ENCODE data around the gene OR7G1. TPM values are rescaled to one million over a fixed set of nuclear protein-coding genes. Genes with fewer than 3 reads are reported as not detected.
A peak's percentile ranks its signal among the peaks of the same experiment; 100 is the strongest.
"Not testable (repeated sequence)": the region's sequence is repeated elsewhere in the genome, so short reads cannot be mapped to it uniquely, and the experiment has no call there.

OR7G1 gene
- total RNA-seq, 1 donor from 2014 or later: not detected

- DNase-seq (ENCODE audit: low read depth): no peak
These were observed 36.9 kb downstream of the OR7G1 start for GRCh38 chr19:9078651-9079050.

GRCh38 chr19:9076901-9077300, 38.7 kb downstream of the OR7G1 start:
- no peak for DNase-seq (ENCODE audit: low read depth)

GRCh38 chr19:9075064-9075949, 40.3 kb downstream of the OR7G1 start:
- DNase-seq (ENCODE audit: low read depth): peak; percentile 75

- DNase-seq (ENCODE audit: low read depth): no peak
These were observed 41.8 kb downstream of the OR7G1 start for GRCh38 chr19:9073806-9074205.

GRCh38 chr19:9071720-9072119, 43.8 kb downstream of the OR7G1 start:
- DNase-seq (ENCODE audit: low read depth): not testable (repeated sequence)

- no peak for DNase-seq (ENCODE audit: low read depth)
These were observed 45.5 kb downstream of the OR7G1 start for GRCh38 chr19:9070066-9070465.

GRCh38 chr19:9065457-9066014, 50.0 kb downstream of the OR7G1 start:
- DNase-seq (ENCODE audit: low read depth): no peak

Other genes starting within 250 kb of the OR7G1 start
- not detected in 2 replicates for gene MUC16, start 105.4 kb downstream of the OR7G1 start, total RNA-seq
- not detected in 2 replicates for gene OR1M1, start 28.7 kb downstream of the OR7G1 start, total RNA-seq
- gene OR7G2, start 8.3 kb downstream of the OR7G1 start, total RNA-seq: not detected in 2 replicates
- gene OR7G3, start 11.2 kb upstream of the OR7G1 start, total RNA-seq: not detected in 2 replicates
- gene ZNF317, start 24.6 kb upstream of the OR7G1 start, total RNA-seq: 24.7 and 26.0 TPM in 2 replicates
- 0.21 TPM in 1 of 2 replicates, not detected in the other for gene OR7D2, start 63.2 kb upstream of the OR7G1 start, total RNA-seq
- gene OR7D4, start 103.8 kb upstream of the OR7G1 start, total RNA-seq: not detected in 2 replicates
- not detected in 2 replicates for gene OR7E24, start 135.2 kb upstream of the OR7G1 start, total RNA-seq
- 17.1 and 18.5 TPM in 2 replicates for gene ZNF699, start 194.1 kb upstream of the OR7G1 start, total RNA-seq
- gene ZNF559, start 208.4 kb upstream of the OR7G1 start, total RNA-seq: 4.4 and 8.1 TPM in 2 replicates
- gene ZNF177, start 247.2 kb upstream of the OR7G1 start, total RNA-seq: 1.7 and 1.8 TPM in 2 replicates

Measured in myocyte (in vitro differentiated cells).